Frontal cortex (tissue), 4 donors: Measurements from ENCODE around the gene OXCT2. TPM values are rescaled to one million over a fixed set of nuclear protein-coding genes. Genes with fewer than 3 reads are reported as not detected.
"Not testable (repeated sequence)": the region's sequence is repeated elsewhere in the genome, so short reads cannot be mapped to it uniquely, and the experiment has no call there.

ENCODE experiments used
- DNase-seq, 2 donors: peaks; one replicate each; pipeline ENCODE4 v3.0.0; 2012; ENCODE audit warnings: low spot score in 2 of 2
- FAIRE-seq: peaks from 2 replicates; lab custom pipeline; 2012; peaks lifted over from hg19 to GRCh38; lab: Jason Lieb, UNC
- total RNA-seq: library from RNA; depleted of rRNA; stranded (reverse); fragments of >200 nt; gene quantifications from one replicate; pipeline ENCODE4 v1.2.3, GENCODE V29; 2014
- donor health status: control.
- donor health status: control.
- donor health status: control.

The OXCT2 gene
- total RNA-seq, 1 donor from 2014 or later: 0.82 TPM

- FAIRE-seq: not testable (repeated sequence)
These were observed 4.7 kb downstream of the OXCT2 start for GRCh38 chr1:39766466-39766865.

GRCh38 chr1:39764512-39764911 lies 6.6 kb downstream of the OXCT2 start:
- DNase-seq: not testable (repeated sequence)

More at GRCh38 chr1:39766466-39766865, 4.7 kb downstream of the OXCT2 start:
- DNase-seq: not testable (repeated sequence)

GRCh38 chr1:39763619-39764374 lies 7.4 kb downstream of the OXCT2 start:
- DNase-seq, FAIRE-seq: not testable (repeated sequence)

More at GRCh38 chr1:39764512-39764911, 6.6 kb downstream of the OXCT2 start:
- FAIRE-seq: not testable (repeated sequence)

GRCh38 chr1:39762550-39763540 lies 8.3 kb downstream of the OXCT2 start:
- DNase-seq (no peak), FAIRE-seq (no peak)

GRCh38 chr1:39761557-39762260 lies 9.4 kb downstream of the OXCT2 start:
- no peak for FAIRE-seq
- no peak for DNase-seq

GRCh38 chr1:39761016-39761415 lies 10.1 kb downstream of the OXCT2 start:
- DNase-seq (no peak), FAIRE-seq (no peak)

- DNase-seq (no peak), FAIRE-seq (no peak)
These were observed 10.8 kb downstream of the OXCT2 start for GRCh38 chr1:39760074-39761008.

- FAIRE-seq (no peak), DNase-seq (no peak)
These were observed 11.8 kb downstream of the OXCT2 start for GRCh38 chr1:39759436-39759726.

- FAIRE-seq: no peak
- no peak for DNase-seq
These were observed 12.4 kb downstream of the OXCT2 start for GRCh38 chr1:39758556-39759435.

GRCh38 chr1:39757501-39757900 lies 13.6 kb downstream of the OXCT2 start:
- no peak for DNase-seq

GRCh38 chr1:39755965-39756659 lies 15.0 kb downstream of the OXCT2 start:
- DNase-seq (no peak), FAIRE-seq (no peak)

More at GRCh38 chr1:39757501-39757900, 13.6 kb downstream of the OXCT2 start:
- no peak for FAIRE-seq

- FAIRE-seq (no peak), DNase-seq (no peak)
These were observed 16.1 kb downstream of the OXCT2 start for GRCh38 chr1:39754906-39755504.

GRCh38 chr1:39754026-39754570 lies 17.1 kb downstream of the OXCT2 start:
- FAIRE-seq: no peak
- no peak for DNase-seq

- FAIRE-seq (no peak), DNase-seq (no peak)
These were observed 17.8 kb downstream of the OXCT2 start for GRCh38 chr1:39753132-39754025.

GRCh38 chr1:39752703-39753102 lies 18.4 kb downstream of the OXCT2 start:
- DNase-seq: no peak

GRCh38 chr1:39751595-39751994 lies 19.6 kb downstream of the OXCT2 start:
- FAIRE-seq: no peak
- no peak for DNase-seq

More at GRCh38 chr1:39752703-39753102, 18.4 kb downstream of the OXCT2 start:
- FAIRE-seq: no peak
